Ectodermal cell (in vitro differentiated cells): ENCODE data around the gene DLX5.

Experiments used
- H3K27ac ChIP-seq: 2 replicates; pipeline ENCODE4 v1.7.0; 2013; ENCODE audit warnings: mild to moderate bottlenecking, low read depth, low read length; ENCODE audit not compliant: insufficient read depth, poor library complexity, severe bottlenecking
- H3K27me3 ChIP-seq: 2 replicates; pipeline ENCODE4 v1.7.0; 2013; ENCODE audit warnings: mild to moderate bottlenecking, low read length; ENCODE audit not compliant: insufficient read depth, control insufficient read depth, poor library complexity, severe bottlenecking
- H3K36me3 ChIP-seq: one replicate; pipeline ENCODE4 v1.7.0; 2013; ENCODE audit warnings: low read length; ENCODE audit not compliant: control insufficient read depth, insufficient read depth
- H3K4me1 ChIP-seq: one replicate; pipeline ENCODE4 v1.7.0; 2013; ENCODE audit warnings: low read length; ENCODE audit not compliant: control insufficient read depth, insufficient read depth
- H3K4me3 ChIP-seq: 2 replicates; pipeline ENCODE4 v1.7.0; 2013; ENCODE audit warnings: low read depth, low read length, control low read depth; ENCODE audit not compliant: insufficient read depth
- H3K9me3 ChIP-seq: 2 replicates; pipeline ENCODE4 v1.7.0; 2013; ENCODE audit warnings: mild to moderate bottlenecking, low read length, moderate library complexity; ENCODE audit not compliant: control insufficient read depth
- WGBS, 2 experiments: methylation state at CpG; one replicate each; pipeline ENCODE4 v1.1.7; 2013; ENCODE audit warnings: missing lambda C conversion rate in 2 of 2; 5-methylcytosine and 5-hydroxymethylcytosine counted together

DLX5 gene

DNA sequence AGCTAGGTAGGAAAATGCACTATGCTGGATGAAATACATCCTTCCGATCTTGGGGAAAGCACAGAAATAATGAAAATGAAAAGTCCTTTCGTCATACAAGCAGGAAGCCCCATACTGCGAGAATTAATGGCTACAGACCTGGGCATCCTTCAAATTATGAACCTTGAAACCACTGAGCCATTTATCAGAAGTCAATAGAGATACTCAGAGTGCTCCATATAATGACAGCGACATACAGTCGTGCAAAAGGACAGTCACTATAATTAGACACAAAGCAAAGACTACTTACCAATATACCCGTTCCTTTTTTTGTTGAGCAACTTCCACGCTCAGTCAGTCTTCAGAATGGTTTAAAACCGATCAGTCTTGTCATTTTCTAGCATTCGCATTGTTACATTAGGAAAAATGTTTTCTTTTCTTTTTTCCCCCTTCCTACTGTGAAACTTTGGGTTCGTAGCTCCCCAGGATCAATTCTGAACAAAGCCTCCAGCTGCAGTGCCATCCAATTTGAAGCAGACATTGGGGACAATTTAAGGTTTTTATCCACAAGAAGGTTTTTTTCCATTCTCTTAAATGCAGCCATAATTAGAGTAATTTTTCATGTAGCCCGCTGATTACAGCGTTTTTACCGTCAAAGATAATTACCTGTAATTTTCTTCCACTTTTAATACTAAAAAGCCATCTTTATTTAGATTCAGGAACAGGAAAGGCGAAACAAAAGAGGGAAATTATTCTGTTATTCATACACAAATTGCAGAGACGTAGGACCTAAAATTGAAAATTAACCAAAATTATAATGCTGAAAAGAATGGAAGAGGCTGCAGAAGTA, 12.9 kb downstream of the DLX5 start:
- H3K4me3 ChIP-seq = no peak overlapping the region

GRCh38 chr7:97011104-97011503, 13.5 kb downstream of the DLX5 start:
- H3K27me3 ChIP-seq = peaks cover 100% of the 10 kb centered on the region
- H3K4me1 ChIP-seq = peaks cover 5% of the 10 kb centered on the region
- 25% methylated on average over 1 of the region's 1 CpG; no CpG with 5 or more reads in 1 of the 2 experiments for WGBS, 2 experiments
- no peaks in the 10 kb centered on the region for H3K9me3 ChIP-seq
- H3K27ac ChIP-seq = no peak overlapping the region
- H3K36me3 ChIP-seq = no peaks in the 10 kb centered on the region
- no peak overlapping the region for H3K4me3 ChIP-seq

More for the DNA sequence above, 12.9 kb downstream of the DLX5 start:
- no peak overlapping the region for H3K27ac ChIP-seq
- H3K27me3 ChIP-seq = peaks cover 100% of the 10 kb centered on the region
- H3K4me1 ChIP-seq = peaks cover 9% of the 10 kb centered on the region
- no peaks in the 10 kb centered on the region for H3K9me3 ChIP-seq
- H3K36me3 ChIP-seq = no peaks in the 10 kb centered on the region
- WGBS, 2 experiments = 15 to 19% methylated on average over 15 of the region's 15 CpGs

DNA sequence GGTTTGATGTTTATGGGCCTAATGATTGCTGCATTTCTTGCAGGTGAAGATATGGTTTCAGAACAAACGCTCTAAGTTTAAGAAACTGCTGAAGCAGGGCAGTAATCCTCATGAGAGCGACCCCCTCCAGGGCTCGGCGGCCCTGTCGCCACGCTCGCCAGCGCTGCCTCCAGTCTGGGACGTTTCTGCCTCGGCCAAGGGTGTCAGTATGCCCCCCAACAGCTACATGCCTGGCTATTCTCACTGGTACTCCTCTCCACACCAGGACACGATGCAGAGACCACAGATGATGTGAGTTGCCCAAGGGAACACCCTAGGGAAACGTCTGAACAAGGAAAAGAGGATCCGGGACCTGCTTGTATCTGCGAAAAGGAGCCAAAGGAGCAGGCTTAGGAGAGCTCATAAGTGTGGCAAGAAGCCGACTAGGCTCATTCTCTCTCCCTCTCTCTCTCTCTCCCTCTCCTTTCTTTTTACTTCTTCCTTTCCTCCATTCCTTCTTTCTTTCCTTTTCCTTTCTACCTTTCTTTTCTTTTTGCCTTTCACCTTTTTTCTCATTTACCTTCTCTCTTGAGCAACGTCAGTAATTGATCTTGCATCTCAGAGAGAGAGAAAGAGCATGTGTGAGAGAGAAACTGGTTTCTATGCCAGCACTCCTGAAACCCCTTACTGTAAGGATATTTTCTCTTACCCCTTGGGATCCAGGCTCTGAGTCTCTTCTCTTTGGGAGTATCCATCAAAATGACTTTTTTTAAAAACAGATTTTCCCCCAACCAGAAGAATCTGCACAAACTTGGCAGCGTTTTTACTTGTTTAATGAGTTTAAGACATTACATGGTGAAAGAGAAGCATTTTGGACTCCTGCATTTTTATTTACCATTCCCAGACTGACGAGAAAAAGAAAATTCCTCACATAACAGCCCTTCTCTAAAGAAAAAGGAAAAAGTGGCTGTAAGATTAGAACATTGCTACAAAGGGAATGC, 14.6 kb downstream of the DLX5 start:
- no peak overlapping the region for H3K4me3 ChIP-seq
- no peak overlapping the region for H3K27ac ChIP-seq
- peaks cover 100% of the 10 kb centered on the region for H3K27me3 ChIP-seq
- WGBS, 2 experiments = 2 to 4% methylated on average over 16 of the region's 18 CpGs
- no peaks in the 10 kb centered on the region for H3K9me3 ChIP-seq
- H3K36me3 ChIP-seq = no peaks in the 10 kb centered on the region
- H3K4me1 ChIP-seq = peaks cover 3% of the 10 kb centered on the region

DNA sequence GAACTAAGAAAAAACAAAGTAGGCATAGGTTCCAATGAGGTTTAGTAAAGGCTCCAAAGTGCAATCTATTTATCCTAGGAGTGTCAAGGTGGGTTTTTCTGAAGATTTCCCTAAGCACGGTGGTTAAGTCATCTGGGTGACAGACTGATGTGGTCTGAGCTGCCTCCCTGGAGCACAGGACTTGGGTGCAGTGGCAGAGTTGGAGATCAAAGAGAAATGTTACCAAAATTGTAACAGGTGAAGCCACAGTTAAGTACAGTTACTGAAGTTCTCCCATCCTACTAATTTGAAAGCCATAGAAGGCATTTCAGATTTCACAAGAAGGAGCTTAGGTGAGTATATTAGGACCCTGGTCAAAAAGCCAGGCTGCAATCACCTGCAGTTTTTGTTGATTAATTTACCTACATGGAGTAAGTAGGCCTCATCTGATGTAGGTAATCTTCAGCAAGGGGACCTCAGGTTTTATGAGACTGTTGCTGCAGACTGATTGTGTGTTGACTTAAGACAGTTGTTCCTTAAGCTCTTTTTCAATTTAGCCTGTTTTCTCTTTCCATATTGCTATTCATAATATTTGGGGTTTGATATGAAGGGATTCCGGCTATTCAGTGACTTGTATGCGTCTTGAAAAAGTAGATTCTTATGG, 16.2 kb downstream of the DLX5 start:
- WGBS, 2 experiments = 25 to 45% methylated on average over 3 of the region's 3 CpGs
- peaks cover 3% of the 10 kb centered on the region for H3K4me1 ChIP-seq
- H3K36me3 ChIP-seq = no peaks in the 10 kb centered on the region
- no peaks in the 10 kb centered on the region for H3K9me3 ChIP-seq
- H3K4me3 ChIP-seq = no peak overlapping the region
- no peak overlapping the region for H3K27ac ChIP-seq
- H3K27me3 ChIP-seq = peaks cover 100% of the 10 kb centered on the region

DNA sequence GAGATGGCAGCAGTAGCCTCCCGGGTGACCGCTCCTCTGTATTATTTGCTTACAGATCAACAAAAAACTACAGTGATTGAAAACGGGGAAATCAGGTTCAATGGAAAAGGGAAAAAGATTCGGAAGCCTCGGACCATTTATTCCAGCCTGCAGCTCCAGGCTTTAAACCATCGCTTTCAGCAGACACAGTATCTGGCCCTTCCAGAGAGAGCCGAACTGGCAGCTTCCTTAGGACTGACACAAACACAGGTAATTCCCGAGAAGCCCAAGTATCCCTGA, 17.1 kb downstream of the DLX5 start:
- WGBS, 2 experiments = 6 to 7% methylated on average over 8 of the region's 8 CpGs
- Histone ChIP-seq H3K9me3 (no peaks in the 10 kb centered on the region), H3K4me3 (no peak overlapping the region), H3K36me3 (no peaks in the 10 kb centered on the region), H3K27me3 (peaks cover 100% of the 10 kb centered on the region), H3K4me1 (peaks cover 5% of the 10 kb centered on the region), H3K27ac (no peak overlapping the region)

GRCh38 chr7:97006816-97007582, 17.6 kb downstream of the DLX5 start:
- H3K27me3 ChIP-seq = peaks cover 100% of the 10 kb centered on the region
- H3K27ac ChIP-seq = no peak overlapping the region
- no peaks in the 10 kb centered on the region for H3K9me3 ChIP-seq
- H3K36me3 ChIP-seq = no peaks in the 10 kb centered on the region
- H3K4me1 ChIP-seq = peaks cover 10% of the 10 kb centered on the region
- WGBS, 2 experiments = 1 to 2% methylated on average over 39 of the region's 39 CpGs
- H3K4me3 ChIP-seq = peak overlapping the region; percentile 11

DNA sequence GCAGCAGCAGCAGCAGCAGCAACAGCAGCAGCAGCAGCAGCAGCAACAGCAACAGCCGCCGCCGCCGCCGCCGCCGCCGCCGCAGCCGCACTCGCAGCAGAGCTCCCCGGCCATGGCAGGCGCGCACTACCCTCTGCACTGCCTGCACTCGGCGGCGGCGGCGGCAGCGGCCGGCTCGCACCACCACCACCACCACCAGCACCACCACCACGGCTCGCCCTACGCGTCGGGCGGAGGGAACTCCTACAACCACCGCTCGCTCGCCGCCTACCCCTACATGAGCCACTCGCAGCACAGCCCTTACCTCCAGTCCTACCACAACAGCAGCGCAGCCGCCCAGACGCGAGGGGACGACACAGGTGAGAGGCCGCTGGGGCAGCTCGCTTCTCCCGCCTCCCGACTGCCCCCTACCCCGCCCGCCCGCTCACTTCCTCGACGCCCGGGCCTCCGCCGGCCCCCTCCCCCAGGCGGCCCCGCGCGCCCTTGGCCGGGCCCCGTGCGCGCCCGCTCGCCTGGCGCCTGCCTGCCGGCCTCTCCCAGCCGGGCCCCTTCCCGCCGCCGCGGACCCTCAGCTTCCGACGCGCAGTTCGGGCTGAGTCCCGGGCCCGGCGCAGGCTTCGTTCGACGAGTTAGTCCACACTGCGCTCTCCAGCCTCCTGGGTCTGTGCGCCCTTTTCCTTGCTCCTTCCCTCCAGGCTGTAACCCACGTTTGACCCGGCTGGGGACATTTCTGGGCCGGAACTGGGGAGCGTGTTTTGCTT, 18.4 kb downstream of the DLX5 start:
- no peak overlapping the region for H3K27ac ChIP-seq

GRCh38 chr7:97005183-97006054, 19.2 kb downstream of the DLX5 start, which contains the start of gene DLX6:
Gene DLX6 (plus strand): TSS chr7:97005553. CDS start chr7:97005978, 425 bp downstream.
- peaks cover 100% of the 10 kb centered on the region for H3K27me3 ChIP-seq
- H3K27ac ChIP-seq = no peak within 1 kb of the TSS
- peaks cover 10% of the 10 kb centered on the region for H3K4me1 ChIP-seq
- H3K36me3 ChIP-seq = no peaks in the 10 kb centered on the region
- 0 to 1% methylated on average over 42 of the region's 44 CpGs for WGBS, 2 experiments
- no peaks in the 10 kb centered on the region for H3K9me3 ChIP-seq
- H3K4me3 ChIP-seq = peak within 1 kb of the TSS; percentile 22

More for the DNA sequence above, 18.4 kb downstream of the DLX5 start:
- H3K36me3 ChIP-seq = no peaks in the 10 kb centered on the region
- WGBS, 2 experiments = 0 to 1% methylated on average over 81 to 83 of the region's 83 CpGs
- H3K4me3 ChIP-seq = peak overlapping the region; percentile 22
- peaks cover 10% of the 10 kb centered on the region for H3K4me1 ChIP-seq
- peaks cover 100% of the 10 kb centered on the region for H3K27me3 ChIP-seq
- no peaks in the 10 kb centered on the region for H3K9me3 ChIP-seq
